ENCODE results near the gene ADAMTS5. TPM values are rescaled to one million over a fixed set of nuclear protein-coding genes. Genes with fewer than 3 reads are reported as not detected.

The ADAMTS5 gene
- total and polyA plus RNA-seq, 2 of the 13 experiments (the other 11 are each of a cell fraction or from before 2014, with no cell fraction given): not detected

DNA sequence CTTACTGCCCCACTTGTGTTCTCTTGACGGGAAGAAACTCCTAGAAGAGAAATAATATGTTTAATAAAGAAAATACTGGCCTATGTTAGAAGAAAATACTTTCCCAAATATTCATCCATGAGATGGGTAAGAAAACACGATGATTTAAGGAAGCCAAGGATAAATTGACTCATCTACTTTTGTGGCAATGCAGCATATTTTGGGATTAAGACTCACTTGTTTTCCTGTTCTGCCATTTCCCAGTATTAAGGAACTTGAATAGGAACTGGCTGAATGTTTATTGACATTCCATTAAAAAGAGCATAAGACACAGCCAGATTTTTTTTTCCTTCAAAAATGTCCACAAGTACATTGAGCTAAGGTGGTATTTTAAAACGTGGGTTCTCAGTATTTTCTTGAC is 10.9 kb upstream of the ADAMTS5 start:
- Histone ChIP-seq H3K27me3 (ENCODE audit: control insufficient read depth in 1 of 2, insufficient read depth in 2 of 2, low read length in 2 of 2) (no peaks in the 10 kb centered on the region), H3K9ac (ENCODE audit: insufficient read depth, low read depth, low read length) (no peak overlapping the region), H3K36me3 (replicated peaks in 1 of 2; ENCODE audit: control insufficient read depth in 1 of 2, insufficient read depth in 2 of 2, low read length in 2 of 2) (no peaks in the 10 kb centered on the region), H3K79me2 (ENCODE audit: insufficient read depth, low read length) (no peaks in the 10 kb centered on the region), H4K20me1 (ENCODE audit: insufficient read depth, low read length) (no peaks in the 10 kb centered on the region), H3K4me2 (ENCODE audit: low read depth, low read length) (no peak overlapping the region), H2AFZ (ENCODE audit: low read length) (no peak overlapping the region), H3K4me1 (ENCODE audit: insufficient read depth, low read length) (no peaks in the 10 kb centered on the region), H3K9me3 (ENCODE audit: low read length) (peaks cover 80% of the 10 kb centered on the region), H3K27ac (ENCODE audit: extremely low read length, insufficient read depth, low read length) (no peak overlapping the region), H3K4me3 (replicated peaks in 1 of 3; ENCODE audit: insufficient read depth in 1 of 3, low read depth in 2 of 3, low read length in 3 of 3) (no peak overlapping the region)
- intact Hi-C loops (cut with micrococcal nuclease; ENCODE audit: unreplicated experiment) (no loop called here), in situ Hi-C loops (cut with HindIII; ENCODE audit: extremely low pct_ligation_motif_present, low pct_unique_long_range_greater_than_20kb) (no loop called here)
- 1% methylated on average over 3 of the region's 3 CpGs for WGBS (ENCODE audit: low lambda C conversion rate)
- no TSS peak for BruUV-seq (replicated peaks)
- FAIRE-seq (no peak), DNase-seq (ENCODE audit: low spot score) (no peak), ATAC-seq (no peak)
- ChIA-PET POLR2A (no interaction called here), CTCF (ENCODE audit: low intra/inter-chr PET ratio, low total read pairs) (no interaction called here)
- no peak for TF ChIP-seq ZNF260 (CRISPR knock-in tag; IDR thresholded peaks at IDR 0.05; ENCODE audit: borderline replicate concordance, low read depth)

DNA sequence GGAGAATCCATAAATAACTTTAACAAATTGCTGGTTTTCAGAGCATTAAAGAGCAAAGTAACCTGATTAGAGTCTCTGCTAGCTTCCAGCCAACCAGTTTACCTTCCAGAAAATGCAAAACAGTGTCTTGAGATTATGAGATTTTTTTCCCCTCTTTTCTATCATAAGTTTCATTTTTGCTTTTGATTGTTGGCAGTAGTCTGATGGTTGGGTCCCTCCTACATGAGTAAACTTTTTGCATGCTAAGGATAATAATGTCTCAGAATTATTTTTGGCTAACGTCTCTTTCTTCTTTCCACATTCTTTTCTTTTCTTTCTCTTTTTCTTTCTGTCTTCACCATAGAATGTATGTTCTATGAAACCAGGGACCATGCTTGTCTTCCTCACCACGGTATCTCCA is 6.3 kb upstream of the ADAMTS5 start:
- in situ Hi-C loops (cut with HindIII; ENCODE audit: extremely low pct_ligation_motif_present, low pct_unique_long_range_greater_than_20kb): no loop called here
- WGBS (ENCODE audit: low lambda C conversion rate): 3% methylated on average over 2 of the region's 2 CpGs

DNA sequence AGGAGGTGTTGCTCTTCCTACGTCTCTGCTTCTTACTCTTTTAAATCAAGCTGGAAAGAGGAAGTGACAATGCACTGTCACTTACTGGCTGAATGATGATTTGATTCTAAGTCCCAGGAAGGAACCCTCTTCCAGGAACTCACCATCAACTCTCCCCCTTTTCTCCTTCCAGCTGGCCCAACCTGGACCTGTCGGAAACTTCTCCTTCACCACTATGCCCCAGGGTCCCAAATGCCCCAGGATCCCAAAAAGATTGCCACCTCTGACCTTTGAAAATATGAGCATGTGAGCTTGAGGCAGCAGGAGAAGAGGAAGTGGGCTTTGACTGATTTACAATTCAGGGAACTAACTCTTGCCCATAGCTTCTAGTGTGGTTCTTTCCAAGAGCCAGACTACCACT is 5.3 kb upstream of the ADAMTS5 start:
- H2AFZ ChIP-seq (ENCODE audit: low read length): no peak overlapping the region
- peaks cover 71% of the 10 kb centered on the region for H3K9me3 ChIP-seq (ENCODE audit: low read length)
- ChIA-PET CTCF (ENCODE audit: low intra/inter-chr PET ratio, low total read pairs) (no interaction called here), POLR2A (no interaction called here)
- H3K27ac ChIP-seq (ENCODE audit: extremely low read length, insufficient read depth, low read length): no peak overlapping the region
- intact Hi-C loops (cut with micrococcal nuclease; ENCODE audit: unreplicated experiment): no loop called here
- no peaks in the 10 kb centered on the region for H3K36me3 ChIP-seq (replicated peaks in 1 of 2; ENCODE audit: control insufficient read depth in 1 of 2, insufficient read depth in 2 of 2, low read length in 2 of 2)
- WGBS (ENCODE audit: low lambda C conversion rate): 0% methylated on average over 2 of the region's 2 CpGs
- H3K9ac ChIP-seq (ENCODE audit: insufficient read depth, low read depth, low read length): no peak overlapping the region
- DNase-seq (ENCODE audit: low spot score) (no peak), ATAC-seq (no peak), FAIRE-seq (no peak)
- in situ Hi-C loops (cut with HindIII; ENCODE audit: extremely low pct_ligation_motif_present, low pct_unique_long_range_greater_than_20kb): no loop called here
- no TSS peak for BruUV-seq (replicated peaks)
- no peak overlapping the region for H3K4me3 ChIP-seq (replicated peaks in 1 of 3; ENCODE audit: insufficient read depth in 1 of 3, low read depth in 2 of 3, low read length in 3 of 3)
- no peaks in the 10 kb centered on the region for H3K4me1 ChIP-seq (ENCODE audit: insufficient read depth, low read length)
- H4K20me1 ChIP-seq (ENCODE audit: insufficient read depth, low read length): no peaks in the 10 kb centered on the region
- TF ChIP-seq ZNF720 (CRISPR knock-in tag; IDR thresholded peaks at IDR 0.05) (no peak), HNRNPL (IDR thresholded peaks at IDR 0.05; ENCODE audit: low read depth, low read length) (no peak), NONO (IDR thresholded peaks at IDR 0.05) (no peak), NONO (CRISPR knock-in tag; conservative IDR thresholded peaks at IDR 0.05) (no peak), PHF5A (CRISPR knock-in tag; IDR thresholded peaks at IDR 0.05; ENCODE audit: low read depth, unreplicated experiment) (no peak), JUND (CRISPR knock-in tag; IDR thresholded peaks at IDR 0.05) (no peak), ZNF331 (CRISPR knock-in tag; IDR thresholded peaks at IDR 0.05) (no peak), RFX3 (CRISPR knock-in tag; IDR thresholded peaks at IDR 0.05) (no peak), RARG (CRISPR knock-in tag; IDR thresholded peaks at IDR 0.05; ENCODE audit: low read depth) (no peak), KDM6A (CRISPR knock-in tag; IDR thresholded peaks at IDR 0.05; ENCODE audit: low read depth) (no peak), ETV5 (CRISPR knock-in tag; IDR thresholded peaks at IDR 0.05; ENCODE audit: borderline replicate concordance) (no peak)
- TF ChIP-seq, protein P1, sequence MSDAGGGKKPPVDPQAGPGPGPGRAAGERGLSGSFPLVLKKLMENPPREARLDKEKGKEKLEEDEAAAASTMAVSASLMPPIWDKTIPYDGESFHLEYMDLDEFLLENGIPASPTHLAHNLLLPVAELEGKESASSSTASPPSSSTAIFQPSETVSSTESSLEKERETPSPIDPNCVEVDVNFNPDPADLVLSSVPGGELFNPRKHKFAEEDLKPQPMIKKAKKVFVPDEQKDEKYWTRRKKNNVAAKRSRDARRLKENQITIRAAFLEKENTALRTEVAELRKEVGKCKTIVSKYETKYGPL (CRISPR knock-in tag; IDR thresholded peaks at IDR 0.05): no peak
- TF ChIP-seq, protein P2, sequence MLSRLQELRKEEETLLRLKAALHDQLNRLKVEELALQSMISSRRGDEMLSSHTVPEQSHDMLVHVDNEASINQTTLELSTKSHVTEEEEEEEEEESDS (CRISPR knock-in tag; IDR thresholded peaks at IDR 0.05; ENCODE audit: borderline replicate concordance): no peak
- H3K4me2 ChIP-seq (ENCODE audit: low read depth, low read length): no peak overlapping the region
- H3K27me3 ChIP-seq (ENCODE audit: control insufficient read depth in 1 of 2, insufficient read depth in 2 of 2, low read length in 2 of 2): no peaks in the 10 kb centered on the region
- no peaks in the 10 kb centered on the region for H3K79me2 ChIP-seq (ENCODE audit: insufficient read depth, low read length)

More for the DNA sequence above, 6.3 kb upstream of the ADAMTS5 start:
- TF ChIP-seq HDAC2 (CRISPR knock-in tag; IDR thresholded peaks at IDR 0.05) (no peak), ZSCAN31 (CRISPR knock-in tag; IDR thresholded peaks at IDR 0.05; ENCODE audit: low read depth) (no peak)
- no peak overlapping the region for H3K27ac ChIP-seq (ENCODE audit: extremely low read length, insufficient read depth, low read length)
- FAIRE-seq (no peak), DNase-seq (ENCODE audit: low spot score) (no peak), ATAC-seq (no peak)
- no peaks in the 10 kb centered on the region for H3K27me3 ChIP-seq (ENCODE audit: control insufficient read depth in 1 of 2, insufficient read depth in 2 of 2, low read length in 2 of 2)
- ChIA-PET CTCF (ENCODE audit: low intra/inter-chr PET ratio, low total read pairs) (no interaction called here), POLR2A (no interaction called here)
- H4K20me1 ChIP-seq (ENCODE audit: insufficient read depth, low read length): no peaks in the 10 kb centered on the region
- no peak overlapping the region for H2AFZ ChIP-seq (ENCODE audit: low read length)
- intact Hi-C loops (cut with micrococcal nuclease; ENCODE audit: unreplicated experiment): no loop called here
- no peaks in the 10 kb centered on the region for H3K79me2 ChIP-seq (ENCODE audit: insufficient read depth, low read length)
- H3K4me1 ChIP-seq (ENCODE audit: insufficient read depth, low read length): no peaks in the 10 kb centered on the region
- H3K4me3 ChIP-seq (replicated peaks in 1 of 3; ENCODE audit: insufficient read depth in 1 of 3, low read depth in 2 of 3, low read length in 3 of 3): no peak overlapping the region
- no TSS peak for BruUV-seq (replicated peaks)
- peaks cover 81% of the 10 kb centered on the region for H3K9me3 ChIP-seq (ENCODE audit: low read length)
- H3K36me3 ChIP-seq (replicated peaks in 1 of 2; ENCODE audit: control insufficient read depth in 1 of 2, insufficient read depth in 2 of 2, low read length in 2 of 2): no peaks in the 10 kb centered on the region
- H3K9ac ChIP-seq (ENCODE audit: insufficient read depth, low read depth, low read length): no peak overlapping the region
- H3K4me2 ChIP-seq (ENCODE audit: low read depth, low read length): no peak overlapping the region

Measured in HepG2 (cell line).